WTC11 (cell line): ENCODE results near the gene PLCXD1. TPM values are rescaled to one million over a fixed set of nuclear protein-coding genes. Genes with fewer than 3 reads are reported as not detected.

Experiments
- ATAC-seq: fragments of 200-7000 bp; cut with Tn5 transposase; 2 replicates; pipeline ENCODE4 v1.10.0; 2021; ENCODE audit warnings: mild to moderate bottlenecking, moderate library complexity
- CTCF ChIA-PET: fragments of 300-600 bp; sonication (Branson Sonifier 250); formaldehyde crosslinking; loops from one replicate; lab custom pipeline; 2021; ENCODE audit warnings: antibody characterized with exemption; lab: Charles Lee
- POLR2A ChIA-PET: fragments of 350-600 bp; sonication (Branson Sonifier 250); formaldehyde crosslinking; loops from one replicate; lab custom pipeline; 2021; ENCODE audit warnings: antibody characterized with exemption; lab: Charles Lee
- DNase-seq: peaks from one replicate; pipeline ENCODE4 v3.0.0; 2021; ENCODE audit warnings: low spot score
- H3K27ac Mint-ChIP-seq: 2 replicates; pipeline ENCODE4 v1.8.0; 2021; ENCODE audit warnings: mixed read lengths
- H3K27me3 Mint-ChIP-seq: 2 replicates; pipeline ENCODE4 v1.8.0; 2021; ENCODE audit warnings: low read depth, mild to moderate bottlenecking, moderate library complexity, mixed read lengths
- H3K36me3 Mint-ChIP-seq: 2 replicates; pipeline ENCODE4 v1.8.0; 2021; ENCODE audit warnings: mixed read lengths
- H3K4me1 Mint-ChIP-seq: 2 replicates; pipeline ENCODE4 v1.8.0; 2022; ENCODE audit warnings: mixed read lengths
- H3K4me3 Mint-ChIP-seq: 2 replicates; pipeline ENCODE4 v1.8.0; 2021; ENCODE audit warnings: mild to moderate bottlenecking, moderate library complexity, mixed read lengths
- H3K9me3 Mint-ChIP-seq: 2 replicates; pipeline ENCODE4 v1.8.0; 2021; ENCODE audit warnings: mixed read lengths
- ATF2 ChIP-seq: sonication (generic); formaldehyde crosslinking; IDR thresholded peaks from 2 replicates; pipeline ENCODE4 v1.8.1; 2022; ENCODE audit warnings: low read depth, missing genetic modification reagents, borderline replicate concordance
- FOXP1 ChIP-seq: sonication (generic); formaldehyde crosslinking; IDR thresholded peaks from 2 replicates; pipeline ENCODE4 v1.8.0; 2022; ENCODE audit warnings: missing genetic modification reagents, mild to moderate bottlenecking, moderate library complexity, borderline replicate concordance
- GABPB1 ChIP-seq: sonication (generic); formaldehyde crosslinking; IDR thresholded peaks from 2 replicates; pipeline ENCODE4 v1.8.1; 2023; ENCODE audit warnings: mild to moderate bottlenecking, missing genetic modification reagents
- MXD4 ChIP-seq: fragments of 250-450 bp; sonication (Bioruptor Pico); IDR thresholded peaks from 2 replicates; pipeline ENCODE4 v1.8.0; 2021; ENCODE audit warnings: mild to moderate bottlenecking, moderate library complexity, borderline replicate concordance
- MYBL2 ChIP-seq: sonication (generic); formaldehyde crosslinking; IDR thresholded peaks from 2 replicates; pipeline ENCODE4 v1.8.1; 2023; ENCODE audit warnings: mild to moderate bottlenecking, moderate library complexity, missing genetic modification reagents
- NR2C2 ChIP-seq: sonication (generic); formaldehyde crosslinking; IDR thresholded peaks from 2 replicates; pipeline ENCODE4 v1.8.0; 2022; ENCODE audit warnings: mild to moderate bottlenecking, missing genetic modification reagents
- ZBTB43 ChIP-seq: sonication (generic); formaldehyde crosslinking; IDR thresholded peaks from 2 replicates; pipeline ENCODE4 v1.8.1; 2023; ENCODE audit warnings: mild to moderate bottlenecking, missing genetic modification reagents
- ZNF121 ChIP-seq: sonication (generic); formaldehyde crosslinking; IDR thresholded peaks from 2 replicates; pipeline ENCODE4 v1.8.0; 2023; ENCODE audit warnings: missing genetic modification reagents
- ZNF138 ChIP-seq: sonication (generic); formaldehyde crosslinking; conservative IDR thresholded peaks from 2 replicates; pipeline ENCODE4 v1.8.1; 2022; ENCODE audit warnings: mild to moderate bottlenecking, moderate library complexity, missing genetic modification reagents
- ZNF425 ChIP-seq: fragments of 250-450 bp; sonication (Bioruptor Pico); conservative IDR thresholded peaks from 2 replicates; pipeline ENCODE4 v1.9.0; 2021; ENCODE audit warnings: mild to moderate bottlenecking
- total RNA-seq: library from RNA; stranded (reverse); gene quantifications from 3 replicates; pipeline ENCODE4 v1.2.3, GENCODE V29; 2021
- TF ChIP-seq, protein P1 (sequence below): sonication (generic); formaldehyde crosslinking; IDR thresholded peaks from 2 replicates; pipeline ENCODE4 v1.8.0; 2022; ENCODE audit warnings: mild to moderate bottlenecking, missing genetic modification reagents
- TF ChIP-seq, protein P2 (sequence below): fragments of 250-450 bp; sonication (Bioruptor Pico); IDR thresholded peaks from 2 replicates; pipeline ENCODE4 v1.9.0; 2021; ENCODE audit warnings: mild to moderate bottlenecking
- TF ChIP-seq, protein P3 (sequence below): sonication (generic); formaldehyde crosslinking; IDR thresholded peaks from 2 replicates; pipeline ENCODE4 v1.8.1; 2023; ENCODE audit warnings: mild to moderate bottlenecking, missing genetic modification reagents, borderline replicate concordance
- TF ChIP-seq, protein P4 (sequence below): fragments of 200-600 bp; IDR thresholded peaks from 2 replicates; pipeline ENCODE4 v1.8.0; 2022; ENCODE audit warnings: antibody characterized with exemption
- TF ChIP-seq, protein P5 (sequence below): sonication (generic); formaldehyde crosslinking; IDR thresholded peaks from 2 replicates; pipeline ENCODE4 v1.8.0; 2022; ENCODE audit warnings: mild to moderate bottlenecking, missing genetic modification reagents
- TF ChIP-seq, protein P6 (sequence below): fragments of 250-450 bp; sonication (Bioruptor Pico); IDR thresholded peaks from 2 replicates; pipeline ENCODE4 v1.8.0; 2021; ENCODE audit warnings: mild to moderate bottlenecking

PLCXD1 gene
- total RNA-seq, 1 experiment from 2014 or later, result 131 TPM

GRCh38 chrX:320126-320783, 39.1 kb downstream of the PLCXD1 start (continued):
- TF ChIP-seq NR2C2 (CRISPR knock-in tag), result no peak
- TF ChIP-seq FOXP1 (CRISPR knock-in tag), result no peak
- TF ChIP-seq MXD4, result no peak
- TF ChIP-seq, protein P1, sequence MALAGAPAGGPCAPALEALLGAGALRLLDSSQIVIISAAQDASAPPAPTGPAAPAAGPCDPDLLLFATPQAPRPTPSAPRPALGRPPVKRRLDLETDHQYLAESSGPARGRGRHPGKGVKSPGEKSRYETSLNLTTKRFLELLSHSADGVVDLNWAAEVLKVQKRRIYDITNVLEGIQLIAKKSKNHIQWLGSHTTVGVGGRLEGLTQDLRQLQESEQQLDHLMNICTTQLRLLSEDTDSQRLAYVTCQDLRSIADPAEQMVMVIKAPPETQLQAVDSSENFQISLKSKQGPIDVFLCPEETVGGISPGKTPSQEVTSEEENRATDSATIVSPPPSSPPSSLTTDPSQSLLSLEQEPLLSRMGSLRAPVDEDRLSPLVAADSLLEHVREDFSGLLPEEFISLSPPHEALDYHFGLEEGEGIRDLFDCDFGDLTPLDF (CRISPR knock-in tag), result no peak
- TF ChIP-seq, protein P2, sequence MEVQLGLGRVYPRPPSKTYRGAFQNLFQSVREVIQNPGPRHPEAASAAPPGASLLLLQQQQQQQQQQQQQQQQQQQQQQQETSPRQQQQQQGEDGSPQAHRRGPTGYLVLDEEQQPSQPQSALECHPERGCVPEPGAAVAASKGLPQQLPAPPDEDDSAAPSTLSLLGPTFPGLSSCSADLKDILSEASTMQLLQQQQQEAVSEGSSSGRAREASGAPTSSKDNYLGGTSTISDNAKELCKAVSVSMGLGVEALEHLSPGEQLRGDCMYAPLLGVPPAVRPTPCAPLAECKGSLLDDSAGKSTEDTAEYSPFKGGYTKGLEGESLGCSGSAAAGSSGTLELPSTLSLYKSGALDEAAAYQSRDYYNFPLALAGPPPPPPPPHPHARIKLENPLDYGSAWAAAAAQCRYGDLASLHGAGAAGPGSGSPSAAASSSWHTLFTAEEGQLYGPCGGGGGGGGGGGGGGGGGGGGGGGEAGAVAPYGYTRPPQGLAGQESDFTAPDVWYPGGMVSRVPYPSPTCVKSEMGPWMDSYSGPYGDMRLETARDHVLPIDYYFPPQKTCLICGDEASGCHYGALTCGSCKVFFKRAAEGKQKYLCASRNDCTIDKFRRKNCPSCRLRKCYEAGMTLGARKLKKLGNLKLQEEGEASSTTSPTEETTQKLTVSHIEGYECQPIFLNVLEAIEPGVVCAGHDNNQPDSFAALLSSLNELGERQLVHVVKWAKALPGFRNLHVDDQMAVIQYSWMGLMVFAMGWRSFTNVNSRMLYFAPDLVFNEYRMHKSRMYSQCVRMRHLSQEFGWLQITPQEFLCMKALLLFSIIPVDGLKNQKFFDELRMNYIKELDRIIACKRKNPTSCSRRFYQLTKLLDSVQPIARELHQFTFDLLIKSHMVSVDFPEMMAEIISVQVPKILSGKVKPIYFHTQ (CRISPR knock-in tag), result no peak
- no peak for TF ChIP-seq MYBL2 (CRISPR knock-in tag)
- no peak for TF ChIP-seq ZNF425 (CRISPR knock-in tag)

- peak; percentile 42 for ATAC-seq
- H3K4me1 Mint-ChIP-seq, result peaks cover 16% of the 10 kb centered on the region
- H3K36me3 Mint-ChIP-seq, result no peaks in the 10 kb centered on the region
- H3K27me3 Mint-ChIP-seq, result 0 out of 2 replicates have a peak, but pooled peaks cover 7% of the 10 kb centered on the region
- H3K4me3 Mint-ChIP-seq, result peak overlapping the region; percentile 49
- CTCF ChIA-PET, result no interaction called here
- H3K9me3 Mint-ChIP-seq, result no peaks in the 10 kb centered on the region
- POLR2A ChIA-PET, result no interaction called here
- no peak overlapping the region for H3K27ac Mint-ChIP-seq
- peak; percentile 76 for DNase-seq
- peak; percentile 83 for TF ChIP-seq ZNF121 (CRISPR knock-in tag)
- TF ChIP-seq, protein P3, sequence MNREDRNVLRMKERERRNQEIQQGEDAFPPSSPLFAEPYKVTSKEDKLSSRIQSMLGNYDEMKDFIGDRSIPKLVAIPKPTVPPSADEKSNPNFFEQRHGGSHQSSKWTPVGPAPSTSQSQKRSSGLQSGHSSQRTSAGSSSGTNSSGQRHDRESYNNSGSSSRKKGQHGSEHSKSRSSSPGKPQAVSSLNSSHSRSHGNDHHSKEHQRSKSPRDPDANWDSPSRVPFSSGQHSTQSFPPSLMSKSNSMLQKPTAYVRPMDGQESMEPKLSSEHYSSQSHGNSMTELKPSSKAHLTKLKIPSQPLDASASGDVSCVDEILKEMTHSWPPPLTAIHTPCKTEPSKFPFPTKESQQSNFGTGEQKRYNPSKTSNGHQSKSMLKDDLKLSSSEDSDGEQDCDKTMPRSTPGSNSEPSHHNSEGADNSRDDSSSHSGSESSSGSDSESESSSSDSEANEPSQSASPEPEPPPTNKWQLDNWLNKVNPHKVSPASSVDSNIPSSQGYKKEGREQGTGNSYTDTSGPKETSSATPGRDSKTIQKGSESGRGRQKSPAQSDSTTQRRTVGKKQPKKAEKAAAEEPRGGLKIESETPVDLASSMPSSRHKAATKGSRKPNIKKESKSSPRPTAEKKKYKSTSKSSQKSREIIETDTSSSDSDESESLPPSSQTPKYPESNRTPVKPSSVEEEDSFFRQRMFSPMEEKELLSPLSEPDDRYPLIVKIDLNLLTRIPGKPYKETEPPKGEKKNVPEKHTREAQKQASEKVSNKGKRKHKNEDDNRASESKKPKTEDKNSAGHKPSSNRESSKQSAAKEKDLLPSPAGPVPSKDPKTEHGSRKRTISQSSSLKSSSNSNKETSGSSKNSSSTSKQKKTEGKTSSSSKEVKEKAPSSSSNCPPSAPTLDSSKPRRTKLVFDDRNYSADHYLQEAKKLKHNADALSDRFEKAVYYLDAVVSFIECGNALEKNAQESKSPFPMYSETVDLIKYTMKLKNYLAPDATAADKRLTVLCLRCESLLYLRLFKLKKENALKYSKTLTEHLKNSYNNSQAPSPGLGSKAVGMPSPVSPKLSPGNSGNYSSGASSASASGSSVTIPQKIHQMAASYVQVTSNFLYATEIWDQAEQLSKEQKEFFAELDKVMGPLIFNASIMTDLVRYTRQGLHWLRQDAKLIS, result no peak
- TF ChIP-seq ZNF138 (CRISPR knock-in tag), result 0 out of 2 replicates have a peak, but pooled peaks have one; percentile 44
- TF ChIP-seq GABPB1 (CRISPR knock-in tag), result 0 out of 2 replicates have a peak, but pooled peaks have one; percentile 22
- TF ChIP-seq, protein P4, sequence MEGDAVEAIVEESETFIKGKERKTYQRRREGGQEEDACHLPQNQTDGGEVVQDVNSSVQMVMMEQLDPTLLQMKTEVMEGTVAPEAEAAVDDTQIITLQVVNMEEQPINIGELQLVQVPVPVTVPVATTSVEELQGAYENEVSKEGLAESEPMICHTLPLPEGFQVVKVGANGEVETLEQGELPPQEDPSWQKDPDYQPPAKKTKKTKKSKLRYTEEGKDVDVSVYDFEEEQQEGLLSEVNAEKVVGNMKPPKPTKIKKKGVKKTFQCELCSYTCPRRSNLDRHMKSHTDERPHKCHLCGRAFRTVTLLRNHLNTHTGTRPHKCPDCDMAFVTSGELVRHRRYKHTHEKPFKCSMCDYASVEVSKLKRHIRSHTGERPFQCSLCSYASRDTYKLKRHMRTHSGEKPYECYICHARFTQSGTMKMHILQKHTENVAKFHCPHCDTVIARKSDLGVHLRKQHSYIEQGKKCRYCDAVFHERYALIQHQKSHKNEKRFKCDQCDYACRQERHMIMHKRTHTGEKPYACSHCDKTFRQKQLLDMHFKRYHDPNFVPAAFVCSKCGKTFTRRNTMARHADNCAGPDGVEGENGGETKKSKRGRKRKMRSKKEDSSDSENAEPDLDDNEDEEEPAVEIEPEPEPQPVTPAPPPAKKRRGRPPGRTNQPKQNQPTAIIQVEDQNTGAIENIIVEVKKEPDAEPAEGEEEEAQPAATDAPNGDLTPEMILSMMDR, result no peak
- TF ChIP-seq, protein P5, sequence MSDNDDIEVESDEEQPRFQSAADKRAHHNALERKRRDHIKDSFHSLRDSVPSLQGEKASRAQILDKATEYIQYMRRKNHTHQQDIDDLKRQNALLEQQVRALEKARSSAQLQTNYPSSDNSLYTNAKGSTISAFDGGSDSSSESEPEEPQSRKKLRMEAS (CRISPR knock-in tag), result peak; percentile 35; the same call in 1 of the 2 replicates
- peak; percentile 95; the same call in 1 of the 2 replicates for TF ChIP-seq ZBTB43 (CRISPR knock-in tag)
- TF ChIP-seq ATF2 (CRISPR knock-in tag), result no peak
- TF ChIP-seq, protein P6, sequence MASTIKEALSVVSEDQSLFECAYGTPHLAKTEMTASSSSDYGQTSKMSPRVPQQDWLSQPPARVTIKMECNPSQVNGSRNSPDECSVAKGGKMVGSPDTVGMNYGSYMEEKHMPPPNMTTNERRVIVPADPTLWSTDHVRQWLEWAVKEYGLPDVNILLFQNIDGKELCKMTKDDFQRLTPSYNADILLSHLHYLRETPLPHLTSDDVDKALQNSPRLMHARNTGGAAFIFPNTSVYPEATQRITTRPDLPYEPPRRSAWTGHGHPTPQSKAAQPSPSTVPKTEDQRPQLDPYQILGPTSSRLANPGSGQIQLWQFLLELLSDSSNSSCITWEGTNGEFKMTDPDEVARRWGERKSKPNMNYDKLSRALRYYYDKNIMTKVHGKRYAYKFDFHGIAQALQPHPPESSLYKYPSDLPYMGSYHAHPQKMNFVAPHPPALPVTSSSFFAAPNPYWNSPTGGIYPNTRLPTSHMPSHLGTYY (CRISPR knock-in tag), result no peak
Observed at GRCh38 chrX:323721-324628, 42.8 kb downstream of the PLCXD1 start.
